Measurements from ENCODE around the gene CTIF.

Gene CTIF

DNA sequence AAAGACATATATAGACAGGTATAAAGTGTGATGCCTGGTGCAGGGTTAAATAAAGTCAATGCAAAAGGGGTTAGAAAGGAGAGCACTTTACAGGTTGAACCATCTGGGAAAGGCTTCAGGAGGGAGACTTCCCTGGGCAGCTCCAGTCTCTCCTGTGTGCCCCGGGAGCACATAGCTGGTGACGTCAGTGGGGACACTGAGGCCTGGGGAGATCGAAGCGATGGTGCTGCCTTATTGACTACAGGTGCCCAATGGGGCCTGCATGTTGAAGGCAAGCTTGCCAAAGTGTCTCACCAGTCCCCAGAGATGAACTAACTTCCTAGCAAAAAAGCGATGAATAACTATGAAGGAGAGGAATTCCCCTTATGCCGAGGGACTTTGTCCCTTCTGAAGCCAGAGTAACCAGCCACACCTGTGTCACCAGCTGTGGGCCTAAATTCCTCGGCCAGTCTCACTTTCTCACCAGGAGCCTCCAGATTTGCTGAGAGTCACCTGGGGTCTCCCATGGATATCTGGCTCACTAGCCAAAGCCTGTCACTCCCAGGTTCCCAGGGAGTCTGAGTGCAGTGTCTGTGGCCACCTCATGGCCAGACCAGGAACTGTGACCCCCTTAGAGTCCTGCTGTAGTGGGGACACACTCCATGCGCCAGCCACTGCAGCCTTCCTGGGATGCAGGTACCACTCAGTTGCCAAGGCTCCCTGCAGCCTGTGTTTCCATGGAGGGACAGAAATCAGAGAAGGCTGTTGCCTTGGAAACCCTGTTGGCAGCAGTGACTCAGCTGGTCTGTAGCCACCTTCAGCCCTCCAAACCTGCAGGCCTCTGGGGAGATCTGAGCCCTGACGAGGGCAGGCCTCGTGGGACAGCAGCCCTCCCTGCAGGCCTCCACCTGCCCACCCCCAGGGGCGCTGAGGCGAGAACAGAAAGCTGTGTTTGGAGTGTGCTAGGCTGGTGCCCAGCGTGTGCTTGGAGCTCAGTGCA is 128.7 kb downstream of the CTIF start:
- H3K4me1 ChIP-seq (ENCODE audit: control insufficient read depth, insufficient read depth, low read length), result peaks cover 3% of the 10 kb centered on the region
- peaks cover 22 to 30% of the 10 kb centered on the region in 2 donors for H3K36me3 ChIP-seq (ENCODE audit: control insufficient read depth in 2 of 2, insufficient read depth in 2 of 2, low read length in 2 of 2)
- H3K9ac ChIP-seq (ENCODE audit: low read length in 2 of 2), result no peak overlapping the region
- no peaks in the 10 kb centered on the region for H3K27me3 ChIP-seq (ENCODE audit: control insufficient read depth in 1 of 2, insufficient read depth in 2 of 2, low read length in 2 of 2)
- H3K4me3 ChIP-seq (ENCODE audit: low read length in 2 of 2), result no peak overlapping the region
- no peak overlapping the region for H3K27ac ChIP-seq (ENCODE audit: low read length)
- peaks cover 0 to 5% of the 10 kb centered on the region in 2 donors for H3K9me3 ChIP-seq (ENCODE audit: control insufficient read depth in 2 of 2, low read length in 2 of 2)

DNA sequence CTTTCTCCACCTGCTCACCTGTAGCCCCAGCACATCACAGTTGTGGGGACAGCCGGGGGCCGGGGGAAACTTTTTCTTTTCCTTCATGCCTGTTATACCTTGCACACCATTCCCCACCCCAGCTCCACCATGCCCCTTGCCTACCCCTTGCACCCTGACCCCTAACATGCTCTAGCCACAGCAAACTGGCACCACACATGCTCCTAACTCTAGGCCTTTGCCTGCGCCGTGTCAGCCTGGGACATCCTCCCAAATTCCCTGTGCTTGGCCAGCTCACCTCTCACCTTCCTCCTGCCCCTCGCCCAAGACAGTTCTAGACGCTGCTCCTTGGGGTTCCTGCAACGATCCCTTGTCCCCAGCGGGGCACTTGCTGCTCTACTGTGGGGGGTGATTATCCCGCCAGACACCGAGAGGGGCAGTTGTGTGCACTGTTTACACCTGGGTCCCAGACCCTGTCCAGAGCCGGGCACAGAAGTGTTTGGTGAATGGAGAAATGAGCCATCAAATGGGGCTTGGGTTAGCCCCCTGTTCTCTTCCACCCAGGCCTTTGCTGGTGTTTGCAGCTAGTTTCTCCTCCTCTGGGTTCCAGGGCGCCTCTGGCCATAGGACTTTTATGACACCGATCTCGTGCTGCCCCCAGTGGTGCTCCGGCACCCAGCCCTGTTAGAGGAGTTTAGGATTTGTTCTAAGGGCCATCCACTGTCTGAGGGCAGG is 129.8 kb downstream of the CTIF start:
- Histone ChIP-seq H3K4me1 (ENCODE audit: control insufficient read depth, insufficient read depth, low read length) (peaks cover 3% of the 10 kb centered on the region), H3K9me3 (ENCODE audit: control insufficient read depth in 2 of 2, low read length in 2 of 2) (peaks cover 0 to 5% of the 10 kb centered on the region in 2 donors), H3K36me3 (ENCODE audit: control insufficient read depth in 2 of 2, insufficient read depth in 2 of 2, low read length in 2 of 2) (peaks cover 22 to 32% of the 10 kb centered on the region in 2 donors), H3K4me3 (ENCODE audit: low read length in 2 of 2) (no peak overlapping the region), H3K27me3 (ENCODE audit: control insufficient read depth in 1 of 2, insufficient read depth in 2 of 2, low read length in 2 of 2) (no peaks in the 10 kb centered on the region), H3K27ac (ENCODE audit: low read length) (no peak overlapping the region), H3K9ac (ENCODE audit: low read length in 2 of 2) (no peak overlapping the region)

DNA sequence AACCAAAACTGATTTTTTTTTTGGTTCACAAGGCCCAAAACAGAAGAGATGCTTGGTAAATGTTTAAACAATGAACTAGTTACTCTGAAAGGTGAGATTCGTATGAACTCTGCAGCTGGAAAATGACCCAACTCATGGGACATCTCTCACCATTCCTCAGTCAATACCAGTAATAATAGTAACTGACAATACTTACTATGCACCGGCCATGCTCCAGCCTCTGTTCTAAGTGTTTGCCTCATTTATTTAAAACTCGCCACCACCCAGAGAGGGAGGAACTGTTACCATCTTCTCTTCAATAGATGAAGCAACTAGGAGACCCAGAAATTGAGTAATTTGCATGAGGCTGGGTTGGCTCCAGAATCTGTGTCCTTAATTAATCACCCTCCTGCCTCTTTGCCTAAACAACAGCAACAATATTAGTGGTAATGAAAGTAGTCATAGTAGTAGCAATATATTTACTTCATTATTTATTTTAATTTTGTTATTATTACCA is 130.4 kb downstream of the CTIF start:
- H3K4me1 ChIP-seq (ENCODE audit: control insufficient read depth, insufficient read depth, low read length), result peaks cover 3% of the 10 kb centered on the region
- H3K36me3 ChIP-seq (ENCODE audit: control insufficient read depth in 2 of 2, insufficient read depth in 2 of 2, low read length in 2 of 2), result peaks cover 22 to 32% of the 10 kb centered on the region in 2 donors
- H3K4me3 ChIP-seq (ENCODE audit: low read length in 2 of 2), result no peak overlapping the region
- H3K27me3 ChIP-seq (ENCODE audit: control insufficient read depth in 1 of 2, insufficient read depth in 2 of 2, low read length in 2 of 2), result no peaks in the 10 kb centered on the region
- H3K9ac ChIP-seq (ENCODE audit: low read length in 2 of 2), result no peak overlapping the region
- H3K27ac ChIP-seq (ENCODE audit: low read length), result no peak overlapping the region
- peaks cover 0 to 5% of the 10 kb centered on the region in 2 donors for H3K9me3 ChIP-seq (ENCODE audit: control insufficient read depth in 2 of 2, low read length in 2 of 2)

DNA sequence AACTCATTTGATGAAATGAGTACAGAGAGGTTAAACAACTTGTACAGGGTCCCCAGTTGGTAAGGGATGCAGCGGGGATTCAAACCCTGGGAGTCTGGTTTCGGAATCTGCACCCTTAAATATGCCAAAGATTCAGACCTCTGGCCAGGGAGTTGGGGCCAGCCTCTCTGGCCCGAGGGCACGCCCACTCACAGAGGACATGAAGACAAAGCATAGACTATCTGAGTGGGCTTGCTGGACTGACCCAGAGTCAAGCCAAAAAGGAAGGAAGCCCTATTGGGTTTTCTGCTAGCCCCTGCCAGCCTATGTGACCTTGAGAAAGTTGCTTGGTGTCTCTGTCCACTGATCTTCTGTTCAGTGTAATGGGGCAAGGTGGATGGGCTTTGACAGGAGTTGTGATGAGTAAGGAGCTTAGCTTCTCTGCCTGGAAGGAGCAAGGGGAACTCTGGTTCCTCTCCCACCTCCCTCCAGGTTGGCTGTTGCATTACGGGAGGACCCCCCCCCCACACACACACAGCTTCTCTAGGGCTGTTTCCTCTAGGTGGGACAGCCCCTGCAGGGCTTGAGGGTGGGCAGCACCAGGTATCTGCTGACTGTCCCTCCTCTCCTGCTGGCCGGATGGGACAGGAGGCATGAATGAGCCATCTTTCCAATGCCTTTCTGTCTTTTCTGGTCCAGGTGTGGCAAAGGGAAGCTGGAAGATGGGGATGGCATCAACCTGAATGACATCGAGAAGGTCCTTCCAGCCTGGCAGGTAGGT is 131.3 kb downstream of the CTIF start:
- Histone ChIP-seq H3K27ac (ENCODE audit: low read length) (no peak overlapping the region), H3K27me3 (ENCODE audit: control insufficient read depth in 1 of 2, insufficient read depth in 2 of 2, low read length in 2 of 2) (no peaks in the 10 kb centered on the region), H3K4me1 (ENCODE audit: control insufficient read depth, insufficient read depth, low read length) (peaks cover 7% of the 10 kb centered on the region), H3K4me3 (ENCODE audit: low read length in 2 of 2) (no peak overlapping the region), H3K9me3 (ENCODE audit: control insufficient read depth in 2 of 2, low read length in 2 of 2) (peaks cover 0 to 5% of the 10 kb centered on the region in 2 donors), H3K36me3 (ENCODE audit: control insufficient read depth in 2 of 2, insufficient read depth in 2 of 2, low read length in 2 of 2) (peaks cover 21 to 34% of the 10 kb centered on the region in 2 donors), H3K9ac (ENCODE audit: low read length in 2 of 2) (no peak overlapping the region)

DNA sequence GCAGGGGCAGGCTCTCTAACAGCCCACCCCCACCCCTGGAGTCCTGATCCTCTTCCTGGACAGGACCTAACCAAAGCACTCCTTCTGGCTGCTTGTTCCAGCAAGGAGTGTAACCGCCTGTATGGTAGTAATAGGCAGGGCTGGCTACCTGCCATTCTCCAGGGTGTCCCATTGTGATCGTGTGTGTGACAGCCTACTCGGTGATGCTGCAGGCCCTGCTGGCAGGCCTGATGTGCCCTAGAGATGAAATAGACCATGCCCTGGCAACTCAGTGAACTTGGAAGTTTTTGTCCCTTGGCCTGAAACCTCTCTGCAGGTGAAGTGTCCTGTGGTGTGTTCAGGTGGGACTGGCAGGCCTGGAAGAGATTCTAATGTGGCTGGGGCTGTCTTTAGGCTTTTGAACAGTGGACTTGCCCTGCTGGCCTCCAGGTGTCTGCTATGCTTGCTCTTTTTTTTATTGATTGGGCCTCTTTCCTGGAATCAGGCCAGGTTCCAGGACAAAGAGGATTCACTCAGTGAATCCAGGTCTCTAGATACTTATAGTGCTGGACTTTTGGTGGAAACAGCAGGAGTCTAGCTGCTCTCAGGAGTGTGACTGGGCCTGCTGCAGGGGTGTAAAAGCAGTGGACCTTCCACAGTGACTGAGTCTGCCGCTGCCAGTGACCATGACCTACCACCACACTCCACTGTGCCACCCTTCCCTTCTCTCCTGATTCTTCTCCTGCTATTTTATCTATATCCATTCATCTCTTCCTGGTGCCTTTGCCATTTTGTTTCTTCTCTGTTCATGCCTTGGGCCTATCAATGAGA is 132.1 kb downstream of the CTIF start:
- no peak overlapping the region for H3K4me3 ChIP-seq (ENCODE audit: low read length in 2 of 2)
- no peak overlapping the region for H3K9ac ChIP-seq (ENCODE audit: low read length in 2 of 2)
- no peaks in the 10 kb centered on the region for H3K27me3 ChIP-seq (ENCODE audit: control insufficient read depth in 1 of 2, insufficient read depth in 2 of 2, low read length in 2 of 2)
- H3K36me3 ChIP-seq (ENCODE audit: control insufficient read depth in 2 of 2, insufficient read depth in 2 of 2, low read length in 2 of 2), result peaks cover 14 to 32% of the 10 kb centered on the region in 2 donors
- H3K4me1 ChIP-seq (ENCODE audit: control insufficient read depth, insufficient read depth, low read length), result peaks cover 12% of the 10 kb centered on the region
- H3K27ac ChIP-seq (ENCODE audit: low read length), result no peak overlapping the region
- H3K9me3 ChIP-seq (ENCODE audit: control insufficient read depth in 2 of 2, low read length in 2 of 2), result peaks cover 0 to 5% of the 10 kb centered on the region in 2 donors

DNA sequence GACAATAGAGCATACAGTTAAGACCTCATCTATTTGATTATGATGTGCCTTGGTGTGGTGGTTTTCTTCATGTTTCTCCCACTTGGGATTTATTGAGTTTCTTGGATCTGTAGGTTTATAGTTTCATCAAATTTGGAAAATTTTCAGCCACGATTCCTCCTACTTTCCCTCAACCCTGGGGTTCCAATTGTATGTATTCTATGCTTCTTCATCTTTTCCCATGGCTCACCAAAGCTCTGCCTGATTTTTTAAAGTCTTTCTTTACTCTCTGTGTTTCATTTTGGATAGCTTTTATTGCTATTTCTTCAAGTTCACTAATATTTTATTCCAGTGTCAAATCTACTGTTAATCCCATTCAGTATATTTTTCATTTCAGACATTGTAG is 132.7 kb downstream of the CTIF start:
- Histone ChIP-seq H3K4me1 (ENCODE audit: control insufficient read depth, insufficient read depth, low read length) (peaks cover 14% of the 10 kb centered on the region), H3K4me3 (ENCODE audit: low read length in 2 of 2) (no peak overlapping the region), H3K36me3 (ENCODE audit: control insufficient read depth in 2 of 2, insufficient read depth in 2 of 2, low read length in 2 of 2) (peaks cover 13 to 27% of the 10 kb centered on the region in 2 donors), H3K9ac (ENCODE audit: low read length in 2 of 2) (no peak overlapping the region), H3K9me3 (ENCODE audit: control insufficient read depth in 2 of 2, low read length in 2 of 2) (peaks cover 0 to 5% of the 10 kb centered on the region in 2 donors), H3K27me3 (ENCODE audit: control insufficient read depth in 1 of 2, insufficient read depth in 2 of 2, low read length in 2 of 2) (no peaks in the 10 kb centered on the region), H3K27ac (ENCODE audit: low read length) (no peak overlapping the region)

DNA sequence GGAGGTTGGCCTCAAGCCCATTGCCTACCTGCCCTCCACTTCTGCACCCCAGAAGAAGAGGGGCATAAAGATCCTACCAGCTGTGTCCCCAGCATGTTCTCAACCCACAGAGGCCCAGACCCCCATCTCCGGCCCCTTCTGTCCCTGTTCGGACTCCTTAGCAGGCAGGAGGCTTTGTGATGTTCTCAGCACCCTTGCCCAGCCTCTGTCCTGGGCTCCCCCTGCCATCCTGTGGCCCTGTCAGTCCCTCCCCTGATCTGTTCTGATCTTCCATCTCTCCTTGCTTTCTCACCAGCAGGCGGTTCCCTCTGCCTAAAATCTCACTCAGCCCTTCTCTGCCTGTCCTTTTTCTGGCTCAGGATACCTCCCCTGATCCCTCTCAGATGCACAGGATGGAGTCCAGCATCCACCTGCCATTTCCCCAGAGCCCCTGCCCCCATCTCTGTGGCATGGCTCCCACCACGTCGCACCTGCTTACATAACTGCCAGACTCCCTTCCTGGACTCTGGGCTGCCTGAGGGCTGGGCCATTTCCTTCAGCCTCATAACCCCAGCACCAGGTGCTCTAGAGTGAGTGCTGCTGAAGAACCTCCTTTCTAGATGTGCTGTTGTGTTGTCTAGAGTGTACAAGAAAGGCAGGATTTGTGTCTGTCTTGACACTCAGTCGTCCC is 134.0 kb downstream of the CTIF start:
- Histone ChIP-seq H3K4me3 (ENCODE audit: low read length in 2 of 2) (no peak overlapping the region), H3K4me1 (ENCODE audit: control insufficient read depth, insufficient read depth, low read length) (peaks cover 15% of the 10 kb centered on the region), H3K9ac (ENCODE audit: low read length in 2 of 2) (no peak overlapping the region), H3K9me3 (ENCODE audit: control insufficient read depth in 2 of 2, low read length in 2 of 2) (peaks cover 0 to 5% of the 10 kb centered on the region in 2 donors), H3K27ac (ENCODE audit: low read length) (no peak overlapping the region), H3K27me3 (ENCODE audit: control insufficient read depth in 1 of 2, insufficient read depth in 2 of 2, low read length in 2 of 2) (no peaks in the 10 kb centered on the region), H3K36me3 (ENCODE audit: control insufficient read depth in 2 of 2, insufficient read depth in 2 of 2, low read length in 2 of 2) (peaks cover 13 to 24% of the 10 kb centered on the region in 2 donors)

DNA sequence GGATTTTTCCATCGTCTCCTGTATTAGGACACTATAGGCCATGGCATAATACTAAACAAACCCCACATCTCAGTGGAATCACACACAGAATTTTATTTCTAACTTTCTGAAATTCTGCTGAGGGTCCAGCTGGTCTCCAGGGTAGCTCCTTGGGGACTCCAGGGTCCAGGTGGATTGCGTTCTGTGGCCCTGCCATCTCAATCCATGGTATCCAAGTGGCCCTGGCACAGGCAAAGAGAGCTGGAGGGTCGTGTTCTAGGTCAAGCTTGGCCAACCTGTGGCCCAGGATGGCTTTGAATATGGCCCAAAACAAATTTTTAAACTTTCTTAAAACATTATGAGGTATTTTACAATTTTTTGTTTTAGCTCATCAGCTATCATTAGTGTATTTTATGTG is 134.6 kb downstream of the CTIF start:
- Histone ChIP-seq H3K9ac (ENCODE audit: low read length in 2 of 2) (no peak overlapping the region), H3K36me3 (ENCODE audit: control insufficient read depth in 2 of 2, insufficient read depth in 2 of 2, low read length in 2 of 2) (peaks cover 13 to 20% of the 10 kb centered on the region in 2 donors), H3K9me3 (ENCODE audit: control insufficient read depth in 2 of 2, low read length in 2 of 2) (peaks cover 0 to 5% of the 10 kb centered on the region in 2 donors), H3K27me3 (ENCODE audit: control insufficient read depth in 1 of 2, insufficient read depth in 2 of 2, low read length in 2 of 2) (no peaks in the 10 kb centered on the region), H3K27ac (ENCODE audit: low read length) (no peak overlapping the region), H3K4me1 (ENCODE audit: control insufficient read depth, insufficient read depth, low read length) (peaks cover 15% of the 10 kb centered on the region), H3K4me3 (ENCODE audit: low read length in 2 of 2) (no peak overlapping the region)

DNA sequence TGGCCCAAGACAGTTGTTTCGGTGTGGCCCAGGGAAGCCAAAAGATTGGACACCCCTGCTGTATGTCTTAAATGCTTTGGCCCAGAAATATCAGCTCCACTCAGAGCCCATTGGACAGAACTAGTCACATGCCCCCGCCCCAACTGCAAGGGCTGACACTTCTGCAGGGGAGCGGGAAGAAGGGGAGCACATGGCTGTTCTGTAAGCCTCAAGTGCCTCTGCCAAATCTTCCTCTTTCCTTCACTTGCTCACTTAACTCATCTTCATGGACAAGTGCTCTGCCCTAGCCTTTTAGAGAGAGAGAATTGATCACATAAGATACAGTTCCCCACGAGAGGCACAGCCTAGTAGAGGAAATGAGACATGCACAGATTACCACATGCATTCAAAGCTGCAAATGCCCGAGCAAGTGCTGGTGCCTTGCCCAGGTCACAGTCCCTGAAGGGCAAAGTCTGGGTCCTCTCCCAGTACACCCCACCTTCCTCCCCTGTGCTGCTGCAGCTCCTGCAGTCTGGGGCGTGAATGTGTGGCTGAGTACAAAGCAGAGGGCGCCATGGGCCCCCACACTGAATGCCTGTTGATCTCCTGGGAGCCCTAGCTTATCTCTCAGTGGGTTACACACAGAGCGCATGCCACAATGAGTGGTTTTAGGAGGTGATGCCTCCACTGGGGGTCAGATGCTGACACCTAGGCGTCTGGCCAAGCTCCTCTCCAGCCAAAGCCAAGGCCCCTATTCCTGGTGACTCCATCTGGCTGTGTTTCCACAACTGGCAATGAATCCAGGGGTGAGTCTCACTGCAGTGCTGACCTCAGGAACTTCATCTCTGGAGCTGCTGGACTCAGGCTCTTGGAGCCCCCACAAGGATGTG is 135.3 kb downstream of the CTIF start:
- Histone ChIP-seq H3K27ac (ENCODE audit: low read length) (no peak overlapping the region), H3K27me3 (ENCODE audit: control insufficient read depth in 1 of 2, insufficient read depth in 2 of 2, low read length in 2 of 2) (no peaks in the 10 kb centered on the region), H3K36me3 (ENCODE audit: control insufficient read depth in 2 of 2, insufficient read depth in 2 of 2, low read length in 2 of 2) (peaks cover 13 to 18% of the 10 kb centered on the region in 2 donors), H3K4me3 (ENCODE audit: low read length in 2 of 2) (no peak overlapping the region), H3K9me3 (ENCODE audit: control insufficient read depth in 2 of 2, low read length in 2 of 2) (peaks cover 0 to 5% of the 10 kb centered on the region in 2 donors), H3K4me1 (ENCODE audit: control insufficient read depth, insufficient read depth, low read length) (peaks cover 15% of the 10 kb centered on the region), H3K9ac (ENCODE audit: low read length in 2 of 2) (no peak overlapping the region)

Data from stomach smooth muscle (tissue), 2 donors.